Erythroblast (primary cell): ENCODE data around the gene PDZD7.

Experiments used
- GATA1 ChIP-seq: IDR thresholded peaks from 2 replicates; pipeline ENCODE4 v1.6.1; 2011; ENCODE audit warnings: low read depth, mild to moderate bottlenecking, control low read depth, low read length, moderate library complexity
- POLR2A ChIP-seq: IDR thresholded peaks from 2 replicates; pipeline ENCODE4 v1.6.1; 2011; ENCODE audit warnings: mild to moderate bottlenecking, low read length

- TF ChIP-seq POLR2A (peak; percentile 73), GATA1 (no peak)
Measured at GRCh38 chr10:100986952-100987684, 43.8 kb downstream of the PDZD7 start, which contains the start of the genes MRPL43 and TWNK.
